Ramos (cell line): ENCODE results near the gene ABCC3.
"Not testable (repeated sequence)": the region's sequence is repeated elsewhere in the genome, so short reads cannot be mapped to it uniquely, and the experiment has no call there.

Experiments
- in situ Hi-C: fragments of 300-500 bp; cut with MboI; formaldehyde crosslinking; loops from one replicate; pipeline ENCODE4 v1.14.3; 2022; ENCODE audit warnings: low sequenced_read_pairs; ENCODE audit not compliant: unreplicated experiment

ABCC3 gene

GRCh38 chr17:50663812-50664374, 29.2 kb downstream of the ABCC3 start:
- in situ Hi-C loops = no loop called here

- in situ Hi-C loops = no loop called here
These were observed 30.2 kb downstream of the ABCC3 start for GRCh38 chr17:50664788-50665458.

- in situ Hi-C loops = no loop called here
These were observed 31.2 kb downstream of the ABCC3 start for GRCh38 chr17:50665838-50666237.

GRCh38 chr17:50666316-50666715, 31.6 kb downstream of the ABCC3 start:
- in situ Hi-C loops = no loop called here

GRCh38 chr17:50667259-50668024, 32.8 kb downstream of the ABCC3 start:
- in situ Hi-C loops = no loop called here

GRCh38 chr17:50668025-50668837, 33.5 kb downstream of the ABCC3 start:
- in situ Hi-C loops = no loop called here

GRCh38 chr17:50668838-50669581, 34.3 kb downstream of the ABCC3 start:
- in situ Hi-C loops = no loop called here

- in situ Hi-C loops = no loop called here
These were observed 37.4 kb downstream of the ABCC3 start for GRCh38 chr17:50672071-50672470.

- in situ Hi-C loops = no loop called here
These were observed 38.3 kb downstream of the ABCC3 start for GRCh38 chr17:50672831-50673551.

- in situ Hi-C loops = no loop called here
These were observed 40.5 kb downstream of the ABCC3 start for GRCh38 chr17:50675190-50675589.

GRCh38 chr17:50675627-50676026, 40.9 kb downstream of the ABCC3 start:
- in situ Hi-C loops = no loop called here

- in situ Hi-C loops = no loop called here
These were observed 41.6 kb downstream of the ABCC3 start for GRCh38 chr17:50676065-50676975.

- in situ Hi-C loops = no loop called here
These were observed 43.2 kb downstream of the ABCC3 start for GRCh38 chr17:50677851-50678375.

GRCh38 chr17:50679008-50679544, 44.4 kb downstream of the ABCC3 start:
- in situ Hi-C loops = no loop called here

GRCh38 chr17:50680126-50680525, 45.4 kb downstream of the ABCC3 start:
- in situ Hi-C loops = no loop called here

GRCh38 chr17:50680543-50681262, 46.0 kb downstream of the ABCC3 start:
- in situ Hi-C loops = not testable (repeated sequence)
